GM13977 (cell line): ENCODE results near the gene ADAMTS12.

ENCODE experiments used
- DNase-seq: peaks from one replicate; pipeline ENCODE4 v3.0.0; 2012; ENCODE audit warnings: low spot score
- CTCF ChIP-seq: IDR thresholded peaks from 2 replicates; pipeline ENCODE4 v1.5.1; 2012; ENCODE audit warnings: mild to moderate bottlenecking, control low read depth; ENCODE audit not compliant: insufficient read depth; ENCODE audit errors: extremely low read depth, missing control alignments
- in situ Hi-C: fragments of 300-500 bp; cut with MboI; formaldehyde crosslinking; loops from one replicate; pipeline ENCODE4 v1.12.0; 2022; ENCODE audit warnings: low sequenced_read_pairs, low pct_unique_long_range_greater_than_20kb, mixed read lengths, inconsistent platforms; ENCODE audit not compliant: unreplicated experiment

Gene ADAMTS12

GRCh38 chr5:33793276-33793675 lies 98.5 kb downstream of the ADAMTS12 start:
- no peak for TF ChIP-seq CTCF
- no peak for DNase-seq
- in situ Hi-C loops: no loop called here

GRCh38 chr5:33792559-33792958 lies 99.2 kb downstream of the ADAMTS12 start:
- in situ Hi-C loops: no loop called here
- no peak for DNase-seq
- TF ChIP-seq CTCF: no peak

- no peak for DNase-seq
- in situ Hi-C loops: no loop called here
- no peak for TF ChIP-seq CTCF
Observed at GRCh38 chr5:33789567-33789957, 102.2 kb downstream of the ADAMTS12 start.

- DNase-seq: no peak
- no peak for TF ChIP-seq CTCF
- in situ Hi-C loops: no loop called here
Observed at GRCh38 chr5:33788922-33789566, 102.7 kb downstream of the ADAMTS12 start.

- no peak for TF ChIP-seq CTCF
- in situ Hi-C loops: no loop called here
- DNase-seq: no peak
Observed at GRCh38 chr5:33785571-33785970, 106.2 kb downstream of the ADAMTS12 start.

GRCh38 chr5:33781286-33781685 lies 110.5 kb downstream of the ADAMTS12 start:
- no peak for TF ChIP-seq CTCF
- in situ Hi-C loops: no loop called here
- DNase-seq: no peak
